Naive thymus-derived CD4-positive, alpha-beta T cell (primary cell): ENCODE data around the gene ALG1L2. TPM values are rescaled to one million over a fixed set of nuclear protein-coding genes. Genes with fewer than 3 reads are reported as not detected.
A peak's percentile ranks its signal among the peaks of the same experiment; 100 is the strongest.
"Not testable (repeated sequence)": the region's sequence is repeated elsewhere in the genome, so short reads cannot be mapped to it uniquely, and the experiment has no call there.

ENCODE experiments used
- ATAC-seq: fragments of 150-1000 bp; cut with Tn5 transposase; 2 replicates; pipeline ENCODE4 v1.10.0; 2021; ENCODE audit warnings: mild to moderate bottlenecking, moderate library complexity
- CTCF ChIA-PET: fragments of 350-600 bp; sonication (Branson Sonifier 250); formaldehyde crosslinking; loops from one replicate; lab custom pipeline; 2021; ENCODE audit warnings: antibody characterized with exemption; lab: Charles Lee
- POLR2A ChIA-PET: fragments of 350-600 bp; sonication (Branson Sonifier 250); formaldehyde crosslinking; loops from one replicate; lab custom pipeline; 2021; ENCODE audit warnings: antibody characterized with exemption, inconsistent platforms; lab: Charles Lee
- DNase-seq, 9 donors: peaks; one replicate each; pipeline versions ENCODE4 v3.0.0 to v3.0.0-alpha.2; 2020 to 2022; ENCODE audit warnings: mixed read lengths in 1 of 9
- H3K27ac ChIP-seq: one replicate; pipeline ENCODE4 v1.7.0; 2013; ENCODE audit warnings: mild to moderate bottlenecking, low read depth, low read length, moderate library complexity
- H3K27me3 ChIP-seq, 2 donors: one replicate each; pipeline ENCODE4 v1.7.0; 2013; ENCODE audit warnings: low read length in 2 of 2, mild to moderate bottlenecking in 2 of 2, moderate library complexity in 2 of 2; ENCODE audit not compliant: control insufficient read depth in 2 of 2, insufficient read depth in 2 of 2
- H3K36me3 ChIP-seq, 3 experiments: 1 replicate in 2 of 3; 2 replicates in 1 of 3; pipeline ENCODE4 v1.7.0; 2013; ENCODE audit warnings: low read length in 3 of 3, mild to moderate bottlenecking in 3 of 3, moderate library complexity in 1 of 3; ENCODE audit not compliant: insufficient read depth in 3 of 3, control insufficient read depth in 2 of 3
- H3K4me1 ChIP-seq, 2 donors: one replicate each; pipeline ENCODE4 v1.7.0; 2013; ENCODE audit warnings: low read length in 2 of 2, mild to moderate bottlenecking in 2 of 2, moderate library complexity in 1 of 2; ENCODE audit not compliant: control insufficient read depth in 2 of 2, insufficient read depth in 2 of 2
- H3K4me3 ChIP-seq: 2 replicates; pipeline ENCODE4 v1.7.0; 2013; ENCODE audit warnings: mild to moderate bottlenecking, low read length
- H3K9me3 ChIP-seq, 3 experiments: 1 replicate in 2 of 3; 2 replicates in 1 of 3; pipeline ENCODE4 v1.7.0; 2013; ENCODE audit warnings: low read length in 3 of 3; ENCODE audit not compliant: control insufficient read depth in 2 of 3
- H3K27ac Mint-ChIP-seq, 9 donors: one replicate each; pipeline ENCODE4 v1.8.0; 2020 to 2022; ENCODE audit warnings: mixed read lengths in 9 of 9, mild to moderate bottlenecking in 8 of 9, moderate library complexity in 5 of 9, inconsistent platforms in 2 of 9
- H3K27me3 Mint-ChIP-seq, 5 donors: one replicate each; pipeline ENCODE4 v1.8.0; 2021 to 2022; ENCODE audit warnings: mixed read lengths in 5 of 5, mild to moderate bottlenecking in 1 of 5
- H3K36me3 Mint-ChIP-seq, 5 donors: one replicate each; pipeline ENCODE4 v1.8.0; 2020 to 2022; ENCODE audit warnings: mixed read lengths in 5 of 5, mild to moderate bottlenecking in 3 of 5, inconsistent platforms in 1 of 5
- H3K4me1 Mint-ChIP-seq, 7 donors: one replicate each; pipeline ENCODE4 v1.8.0; 2020 to 2022; ENCODE audit warnings: mixed read lengths in 7 of 7, mild to moderate bottlenecking in 3 of 7, inconsistent platforms in 1 of 7
- H3K4me3 Mint-ChIP-seq, 10 donors: one replicate each; pipeline ENCODE4 v1.8.0; 2020 to 2022; ENCODE audit warnings: mild to moderate bottlenecking in 10 of 10, mixed read lengths in 10 of 10, moderate library complexity in 6 of 10, inconsistent platforms in 2 of 10
- H3K9me3 Mint-ChIP-seq, 11 donors: one replicate each; pipeline ENCODE4 v1.8.0; 2020 to 2022; ENCODE audit warnings: mixed read lengths in 11 of 11, mild to moderate bottlenecking in 4 of 11, inconsistent platforms in 1 of 11, moderate library complexity in 1 of 11
- intact Hi-C, 2 donors: fragments of 100-400 bp; cut with micrococcal nuclease; formaldehyde crosslinking; loops; one replicate each; pipeline ENCODE4 v1.15.1; 2023
- polyA plus RNA-seq, 2 donors: library from polyadenylated mRNA; unstranded; fragments of 300-500 nt; fragmentation: Illumina TruSeq; gene quantifications; one replicate each; pipeline ENCODE4 v1.2.3, GENCODE V29; 2021
- total RNA-seq, 6 experiments: library from RNA in 5 of 6; stranded (reverse) in 5 of 6; gene quantifications; 1 replicate in 5 of 6; 2 replicates in 1 of 6; pipeline ENCODE4 v1.2.3 and lab custom pipeline; 2021 to 2026

The ALG1L2 gene
- total and polyA plus RNA-seq, 7 experiments from 2014 or later: 0.90 to 2.0 (median 1.6) TPM; not detected in 3

DNA sequence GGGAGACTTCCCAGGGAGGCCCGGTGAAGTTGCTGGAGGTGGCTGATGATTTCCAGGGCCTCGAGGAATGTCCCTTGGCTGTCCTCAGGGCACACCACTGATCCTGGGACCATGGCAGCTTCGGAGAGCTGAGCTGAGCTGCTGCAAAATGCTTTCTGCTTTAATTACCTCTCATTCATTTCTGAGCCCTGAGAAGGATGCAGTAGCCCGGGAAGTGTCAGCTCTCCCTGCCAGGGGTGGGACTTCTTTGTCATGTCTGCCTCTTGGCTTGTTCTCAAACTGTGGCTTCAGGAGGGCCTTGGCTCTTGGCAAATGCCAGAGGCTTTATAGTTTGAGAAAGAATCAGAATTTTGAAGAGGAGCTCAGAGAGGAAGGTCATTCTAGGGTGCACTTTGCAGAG, 28.7 kb upstream of the ALG1L2 start:
- not testable (repeated sequence) for H3K4me3 Mint-ChIP-seq, DNase-seq

DNA sequence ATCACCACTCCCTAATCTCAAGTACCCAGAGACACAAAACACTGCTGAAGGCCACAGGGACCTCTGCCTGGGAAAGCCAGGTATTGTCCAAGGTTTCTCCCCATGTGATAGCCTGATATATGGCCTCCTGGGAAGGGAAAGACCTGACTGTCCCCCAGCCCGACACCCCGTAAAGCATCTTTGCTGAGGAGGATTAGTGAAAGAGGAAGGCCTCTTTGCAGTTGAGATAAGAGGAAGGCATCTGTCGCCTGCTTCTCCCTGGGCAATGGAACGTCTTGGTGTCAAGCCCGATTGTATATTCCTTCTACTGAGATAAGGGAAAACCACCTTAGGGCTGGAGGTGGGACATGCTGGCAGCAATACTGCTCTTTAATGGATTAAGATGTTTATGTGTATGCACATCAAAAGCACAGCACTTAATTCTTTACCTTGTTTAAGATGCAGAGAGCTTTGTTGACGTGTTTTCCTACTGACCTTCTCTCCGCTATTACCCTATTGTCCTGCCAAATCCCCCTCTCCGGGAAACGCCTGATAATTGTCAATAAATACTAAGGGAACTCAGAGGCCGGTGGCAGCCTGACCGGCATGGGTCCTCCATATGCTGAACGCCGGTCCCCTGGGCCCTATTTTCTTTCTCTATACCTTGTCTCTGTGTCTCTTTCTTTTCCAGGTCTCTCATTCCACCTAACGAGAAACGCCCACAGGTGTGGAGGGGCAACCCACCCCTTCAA, 23.9 kb upstream of the ALG1L2 start:
- H3K4me3 Mint-ChIP-seq, H3K9me3 ChIP-seq, POLR2A ChIA-PET, H3K27ac Mint-ChIP-seq, H3K36me3 ChIP-seq, DNase-seq, CTCF ChIA-PET, intact Hi-C loops, H3K4me1 ChIP-seq, H3K27me3 ChIP-seq, H3K27ac ChIP-seq, H3K4me3 ChIP-seq, H3K36me3 Mint-ChIP-seq, ATAC-seq, H3K9me3 Mint-ChIP-seq, H3K4me1 Mint-ChIP-seq: not testable (repeated sequence)
- peaks cover 0 to 14% (median 0%) of the 10 kb centered on the region in 5 donors for H3K27me3 Mint-ChIP-seq

More for the DNA sequence above, 28.7 kb upstream of the ALG1L2 start:
- H3K4me3 ChIP-seq, CTCF ChIA-PET, POLR2A ChIA-PET, intact Hi-C loops, H3K36me3 ChIP-seq, ATAC-seq, H3K27me3 Mint-ChIP-seq, H3K27me3 ChIP-seq, H3K36me3 Mint-ChIP-seq, H3K4me1 ChIP-seq, H3K9me3 ChIP-seq, H3K9me3 Mint-ChIP-seq, H3K4me1 Mint-ChIP-seq, H3K27ac ChIP-seq: not testable (repeated sequence)
- peak overlapping the region in 1 of 9 donors; percentile 30 for H3K27ac Mint-ChIP-seq

DNA sequence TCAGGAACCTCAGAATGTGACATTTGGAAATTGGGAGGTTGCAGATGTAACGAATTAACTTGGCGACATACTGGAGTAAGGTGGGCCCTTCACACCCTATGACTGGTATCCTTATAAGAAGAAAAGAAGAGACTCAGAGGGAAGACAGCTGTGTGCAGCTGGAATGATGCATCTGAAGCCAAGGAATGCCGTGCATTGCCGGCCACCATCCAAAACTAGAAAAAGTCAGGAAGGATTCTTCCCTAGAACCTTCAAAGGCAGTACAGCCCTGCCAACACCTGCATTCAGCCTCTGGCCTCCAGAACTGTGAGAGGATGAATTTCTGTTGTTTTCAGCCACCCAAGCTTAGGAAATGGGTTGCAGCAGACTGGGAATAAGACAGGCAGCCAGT, 23.4 kb upstream of the ALG1L2 start:
- intact Hi-C loops, H3K9me3 ChIP-seq, H3K9me3 Mint-ChIP-seq, H3K27ac ChIP-seq, H3K4me3 Mint-ChIP-seq, H3K4me3 ChIP-seq, ATAC-seq, H3K27ac Mint-ChIP-seq, H3K36me3 Mint-ChIP-seq, DNase-seq, H3K36me3 ChIP-seq, H3K4me1 ChIP-seq, POLR2A ChIA-PET, H3K4me1 Mint-ChIP-seq, H3K27me3 ChIP-seq, CTCF ChIA-PET: not testable (repeated sequence)
- peaks cover 0 to 14% (median 0%) of the 10 kb centered on the region in 5 donors for H3K27me3 Mint-ChIP-seq

GRCh38 chr3:130058716-130059115, 22.9 kb upstream of the ALG1L2 start:
- H3K4me3 Mint-ChIP-seq, intact Hi-C loops, CTCF ChIA-PET, H3K36me3 Mint-ChIP-seq, POLR2A ChIA-PET, H3K4me1 ChIP-seq, H3K4me3 ChIP-seq, DNase-seq, H3K36me3 ChIP-seq, ATAC-seq, H3K9me3 Mint-ChIP-seq, H3K4me1 Mint-ChIP-seq, H3K27ac ChIP-seq, H3K27ac Mint-ChIP-seq, H3K9me3 ChIP-seq, H3K27me3 ChIP-seq: not testable (repeated sequence)
- peaks cover 0 to 14% (median 0%) of the 10 kb centered on the region in 5 donors for H3K27me3 Mint-ChIP-seq

- H3K9me3 Mint-ChIP-seq, H3K36me3 ChIP-seq, ATAC-seq, H3K4me1 ChIP-seq, intact Hi-C loops, H3K4me3 Mint-ChIP-seq, H3K27me3 ChIP-seq, H3K4me3 ChIP-seq, H3K4me1 Mint-ChIP-seq, POLR2A ChIA-PET, CTCF ChIA-PET, H3K27ac Mint-ChIP-seq, H3K9me3 ChIP-seq, H3K36me3 Mint-ChIP-seq, DNase-seq, H3K27ac ChIP-seq: not testable (repeated sequence)
- H3K27me3 Mint-ChIP-seq: peaks cover 0 to 14% (median 0%) of the 10 kb centered on the region in 5 donors
Measured at GRCh38 chr3:130059162-130059561, 22.5 kb upstream of the ALG1L2 start.

DNA sequence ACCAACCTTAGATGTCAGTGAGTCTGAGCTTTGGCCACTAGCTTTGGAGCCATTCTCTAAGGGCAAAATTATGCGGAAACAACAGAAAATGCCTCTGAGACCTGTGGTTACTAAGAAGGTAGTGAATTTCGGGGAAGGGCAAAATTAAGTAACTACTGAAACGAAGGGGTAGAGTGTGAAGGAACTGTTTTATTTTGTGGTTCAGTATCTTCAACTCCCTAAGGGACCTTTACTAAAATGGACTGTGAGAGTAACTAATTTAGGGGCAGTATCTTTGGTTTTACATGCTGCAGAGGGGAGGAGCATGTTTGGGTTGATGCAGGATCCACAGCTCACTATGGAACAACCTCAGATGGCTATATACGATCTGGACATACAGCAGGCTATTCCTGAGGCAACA, 8.0 kb upstream of the ALG1L2 start:
- no peaks in the 10 kb centered on the region for H3K36me3 ChIP-seq
- H3K27ac ChIP-seq: no peak overlapping the region
- Mint-ChIP-seq H3K36me3 (no peaks in the 10 kb centered on the region), H3K27me3 (peaks cover 0 to 15% (median 4%) of the 10 kb centered on the region in 5 donors), H3K27ac (no peak overlapping the region), H3K4me1 (no peaks in the 10 kb centered on the region), H3K9me3 (peaks cover 0 to 8% (median 0%) of the 10 kb centered on the region in 11 donors), H3K4me3 (no peak overlapping the region)
- ATAC-seq (no peak), DNase-seq (no peak)
- intact Hi-C loops: no loop called here
- H3K9me3 ChIP-seq: no peaks in the 10 kb centered on the region
- H3K27me3 ChIP-seq: no peaks in the 10 kb centered on the region
- no peak overlapping the region for H3K4me3 ChIP-seq
- CTCF ChIA-PET: no interaction called here
- H3K4me1 ChIP-seq: no peaks in the 10 kb centered on the region
- POLR2A ChIA-PET: no interaction called here

GRCh38 chr3:130077636-130078035, 4.0 kb upstream of the ALG1L2 start:
- Histone ChIP-seq H3K4me3 (no peak overlapping the region), H3K27me3 (no peaks in the 10 kb centered on the region), H3K36me3 (no peaks in the 10 kb centered on the region), H3K9me3 (no peaks in the 10 kb centered on the region), H3K27ac (no peak overlapping the region), H3K4me1 (no peaks in the 10 kb centered on the region)
- Mint-ChIP-seq H3K27ac (no peak overlapping the region), H3K36me3 (peaks cover 0 to 5% (median 0%) of the 10 kb centered on the region in 5 donors), H3K27me3 (peaks cover 3 to 22% (median 14%) of the 10 kb centered on the region in 5 donors), H3K4me3 (no peak overlapping the region), H3K4me1 (peaks cover 0 to 6% (median 0%) of the 10 kb centered on the region in 7 donors), H3K9me3 (peaks cover 0 to 5% (median 0%) of the 10 kb centered on the region in 11 donors)
- ChIA-PET POLR2A (no interaction called here), CTCF (no interaction called here)
- DNase-seq (no peak), ATAC-seq (no peak)
- intact Hi-C loops: no loop called here
